Stimulated activated CD4-positive, alpha-beta T cell treated with anti-CD3 and anti-CD28 coated beads, TNF-alpha, amount 100 ng/mL, for 24 hours (primary cell): Measurements from ENCODE around the gene METTL23.

Experiments
- DNase-seq, 3 experiments: peaks; one replicate each; pipeline ENCODE4 v3.0.0-alpha.2; 2020; ENCODE audit warnings: low read depth in 3 of 3

Gene METTL23

GRCh38 chr17:76757256-76757655 lies 30.6 kb downstream of the METTL23 start:
- DNase-seq, result no peak

- DNase-seq, result no peak
Observed at GRCh38 chr17:76758570-76758969, 31.9 kb downstream of the METTL23 start.

GRCh38 chr17:76772842-76773525 lies 46.3 kb downstream of the METTL23 start:
- peak in 2 of 3 experiments; percentile 31 for DNase-seq

GRCh38 chr17:76775021-76775600 lies 48.5 kb downstream of the METTL23 start:
- DNase-seq, result no peak

GRCh38 chr17:76781056-76781982 lies 54.7 kb downstream of the METTL23 start:
- no peak for DNase-seq

GRCh38 chr17:76783146-76783545 lies 56.5 kb downstream of the METTL23 start:
- no peak for DNase-seq
